ENCODE measurements around the gene CD86. TPM values are rescaled to one million over a fixed set of nuclear protein-coding genes. Genes with fewer than 3 reads are reported as not detected.
"Not testable (repeated sequence)": the region's sequence is repeated elsewhere in the genome, so short reads cannot be mapped to it uniquely, and the experiment has no call there.

CD86 gene, protein sequence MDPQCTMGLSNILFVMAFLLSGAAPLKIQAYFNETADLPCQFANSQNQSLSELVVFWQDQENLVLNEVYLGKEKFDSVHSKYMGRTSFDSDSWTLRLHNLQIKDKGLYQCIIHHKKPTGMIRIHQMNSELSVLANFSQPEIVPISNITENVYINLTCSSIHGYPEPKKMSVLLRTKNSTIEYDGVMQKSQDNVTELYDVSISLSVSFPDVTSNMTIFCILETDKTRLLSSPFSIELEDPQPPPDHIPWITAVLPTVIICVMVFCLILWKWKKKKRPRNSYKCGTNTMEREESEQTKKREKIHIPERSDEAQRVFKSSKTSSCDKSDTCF
- total RNA-seq: not detected in 2 replicates

- no peak for DNase-seq (ENCODE audit: extremely low read depth, low read depth, low spot score)
These were observed at the start of gene CD86 for GRCh38 chr3:122055215-122055614. Gene CD86, plus strand, starts transcription at chr3:122055362. Its CDS starts 128 bp downstream, at chr3:122055490.

DNA sequence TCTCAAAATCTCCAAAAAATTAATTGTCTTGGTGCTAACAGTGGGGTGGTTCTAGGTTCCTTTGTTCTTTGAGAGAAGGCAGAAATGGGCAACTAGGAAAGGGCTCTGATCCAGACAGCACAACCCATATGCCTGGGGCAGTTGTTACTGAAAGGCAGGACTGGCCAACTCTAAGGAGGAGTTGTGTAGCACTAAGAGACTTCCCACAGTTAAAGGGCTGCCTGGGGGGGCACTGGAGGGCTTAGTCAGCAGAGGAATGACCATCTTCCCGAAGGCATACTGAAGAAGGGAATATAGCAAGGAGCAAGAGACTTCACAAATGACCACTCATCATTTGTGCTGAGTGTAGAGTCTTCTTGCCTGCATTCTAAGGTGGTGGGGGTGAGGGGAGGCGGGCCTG is 48.9 kb upstream of the CD86 start:
- DNase-seq (ENCODE audit: extremely low read depth, low read depth, low spot score): no peak

DNA sequence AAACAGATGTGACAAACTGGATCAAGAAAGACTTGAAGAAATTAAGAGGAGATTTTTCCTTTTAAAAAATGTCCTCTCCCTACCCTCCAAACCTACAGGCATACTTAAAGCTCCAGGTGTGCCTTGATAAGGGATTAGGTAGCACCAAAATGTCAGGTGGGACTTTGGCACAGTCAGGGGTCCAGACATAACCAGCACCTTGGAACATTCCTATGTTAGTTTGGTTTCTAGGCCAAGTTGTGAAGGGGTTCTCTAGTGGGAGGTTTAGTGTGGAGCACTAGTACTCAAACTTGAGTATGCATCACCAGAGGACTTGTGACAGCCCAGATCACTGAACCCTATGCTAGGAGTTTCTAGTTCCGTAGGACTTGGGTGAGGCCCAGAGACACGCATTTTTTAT is 47.0 kb upstream of the CD86 start:
- no peak for DNase-seq (ENCODE audit: extremely low read depth, low read depth, low spot score)

GRCh38 chr3:122010506-122010905 is 44.7 kb upstream of the CD86 start:
- DNase-seq (ENCODE audit: extremely low read depth, low read depth, low spot score): no peak

- DNase-seq (ENCODE audit: extremely low read depth, low read depth, low spot score): no peak
These were observed 43.8 kb upstream of the CD86 start for GRCh38 chr3:122011396-122011795.

DNA sequence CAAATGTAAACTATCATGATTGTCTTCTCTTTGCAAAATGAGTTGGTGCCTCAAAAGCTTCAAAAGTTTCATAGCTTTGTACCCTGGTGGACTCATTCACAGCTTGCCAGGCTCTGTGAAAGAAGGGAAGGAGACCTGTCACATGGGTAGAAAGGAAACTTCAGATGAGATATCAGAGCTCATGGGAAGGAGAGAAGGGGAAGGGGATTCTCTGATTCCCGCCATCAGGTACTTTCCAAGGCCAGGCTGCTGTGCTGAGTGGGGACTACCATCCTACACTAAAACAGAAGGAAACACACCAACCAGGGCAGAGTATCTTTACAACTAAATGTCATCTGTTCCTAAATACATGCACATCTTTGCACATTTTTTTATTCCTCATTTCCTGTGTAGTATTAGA is 42.3 kb upstream of the CD86 start:
- no peak for DNase-seq (ENCODE audit: extremely low read depth, low read depth, low spot score)

DNA sequence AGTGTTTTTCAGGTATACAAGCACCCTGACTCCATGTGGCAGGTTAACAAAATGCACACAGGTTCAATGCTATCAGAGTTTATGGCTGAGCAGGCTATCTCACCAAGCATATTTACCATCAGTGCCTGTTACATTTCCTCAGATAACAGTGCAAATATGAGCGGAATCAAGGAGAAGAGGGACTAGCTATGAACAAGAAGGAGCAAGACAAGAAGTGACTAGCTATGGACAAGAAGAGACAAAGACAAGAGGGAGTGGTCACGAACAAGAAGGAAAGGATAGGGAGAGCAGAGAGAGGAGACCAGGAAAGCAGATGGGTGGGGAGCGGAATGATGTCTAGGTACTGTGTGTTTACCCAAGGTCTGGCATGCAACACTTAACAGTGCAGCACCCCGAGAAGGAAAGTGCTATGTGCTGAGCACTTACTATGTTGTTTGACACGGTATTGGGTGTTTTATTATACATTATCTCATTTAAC is 41.7 kb upstream of the CD86 start:
- no peak for DNase-seq (ENCODE audit: extremely low read depth, low read depth, low spot score)

DNA sequence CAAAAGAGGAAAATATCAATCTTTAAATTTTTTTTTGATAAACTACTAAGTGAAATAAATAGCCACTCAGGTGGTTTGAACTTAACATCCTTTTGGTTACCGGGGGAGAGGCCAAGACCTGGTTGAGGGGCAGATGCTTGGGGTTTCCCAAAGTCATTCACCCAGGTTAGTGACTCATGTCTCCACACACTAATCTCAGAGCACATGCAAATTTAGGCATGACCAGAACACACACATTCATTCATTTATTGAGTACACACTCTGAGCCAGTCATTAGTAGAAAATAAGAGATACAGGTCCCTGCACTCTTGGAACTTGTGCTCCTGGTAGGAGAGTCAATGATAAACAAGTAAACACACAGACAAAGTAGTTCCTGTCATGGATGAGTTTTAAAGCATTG is 40.4 kb upstream of the CD86 start:
- DNase-seq (ENCODE audit: extremely low read depth, low read depth, low spot score): no peak

DNA sequence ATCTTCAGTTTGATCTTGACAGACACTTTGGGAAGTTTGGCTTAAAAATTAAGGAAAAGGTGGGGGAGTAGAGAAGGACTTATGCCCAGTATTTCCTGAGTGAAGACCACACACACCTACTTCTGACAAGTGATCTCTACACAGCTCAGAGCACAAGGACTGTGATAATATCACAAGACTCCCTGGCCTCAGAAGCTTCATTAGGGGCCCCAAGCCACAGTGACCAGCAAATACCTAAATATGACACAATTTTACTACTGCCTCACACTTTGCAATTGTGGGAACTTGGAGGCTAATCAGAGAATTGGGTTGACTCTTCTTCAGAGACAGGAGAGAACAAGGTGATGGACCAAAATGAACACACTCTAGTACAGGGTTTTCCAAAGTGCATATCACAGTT is 35.7 kb upstream of the CD86 start:
- DNase-seq (ENCODE audit: extremely low read depth, low read depth, low spot score): no peak

DNA sequence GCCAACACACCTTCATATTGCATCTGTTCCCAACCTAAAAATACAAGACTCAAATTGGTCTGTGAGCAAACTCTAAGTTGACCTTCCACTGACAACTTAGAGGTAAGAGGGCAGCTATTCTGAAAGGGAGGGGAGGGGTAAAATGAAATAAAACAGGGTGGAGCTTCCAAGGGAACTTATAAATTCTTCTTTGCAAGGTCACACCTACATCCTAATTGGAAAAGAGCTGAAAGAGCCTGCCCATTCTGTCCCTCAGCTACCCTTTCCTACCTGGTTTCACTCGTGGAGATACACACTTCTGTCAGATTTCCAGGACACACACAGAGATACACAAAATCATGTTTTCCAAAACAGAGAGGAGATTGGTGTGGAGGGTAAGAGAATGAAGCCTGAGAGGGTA is 34.1 kb upstream of the CD86 start:
- DNase-seq (ENCODE audit: extremely low read depth, low read depth, low spot score): no peak

GRCh38 chr3:122021811-122022401 is 33.3 kb upstream of the CD86 start, which contains the start of gene ILDR1:
Gene ILDR1, minus strand, starts transcription at chr3:122022247. Its CDS starts 170 bp downstream, at chr3:122022077.
- no peak for DNase-seq (ENCODE audit: extremely low read depth, low read depth, low spot score)

DNA sequence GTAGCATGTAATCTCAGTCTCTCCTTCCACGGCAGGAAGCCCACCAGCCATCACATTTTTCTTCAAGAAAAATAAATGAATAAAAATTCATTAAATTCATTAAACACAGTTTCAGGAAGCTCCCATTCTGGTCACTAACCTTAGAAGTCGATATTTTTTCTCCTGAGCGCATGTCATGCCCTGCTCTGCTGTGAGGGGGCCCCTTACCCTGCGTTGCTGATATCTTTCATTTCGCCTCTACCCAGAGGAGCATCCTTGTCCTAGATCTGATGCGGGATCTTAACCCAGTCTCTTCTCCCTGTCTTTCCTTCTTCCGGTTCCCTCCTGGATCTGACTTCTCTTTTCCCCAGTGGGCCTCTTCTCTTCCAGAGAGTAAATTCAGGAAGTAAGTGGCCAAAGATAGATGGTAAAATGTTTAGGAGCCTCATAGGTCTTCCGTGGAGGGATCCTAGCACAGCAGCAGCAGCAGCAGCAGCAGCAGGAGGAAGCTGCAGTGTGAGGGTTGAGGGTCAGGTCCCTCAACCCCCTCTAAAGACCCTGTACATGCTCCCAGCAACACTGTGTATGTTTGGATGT is 31.7 kb upstream of the CD86 start:
- no peak for DNase-seq (ENCODE audit: extremely low read depth, low read depth, low spot score)

DNA sequence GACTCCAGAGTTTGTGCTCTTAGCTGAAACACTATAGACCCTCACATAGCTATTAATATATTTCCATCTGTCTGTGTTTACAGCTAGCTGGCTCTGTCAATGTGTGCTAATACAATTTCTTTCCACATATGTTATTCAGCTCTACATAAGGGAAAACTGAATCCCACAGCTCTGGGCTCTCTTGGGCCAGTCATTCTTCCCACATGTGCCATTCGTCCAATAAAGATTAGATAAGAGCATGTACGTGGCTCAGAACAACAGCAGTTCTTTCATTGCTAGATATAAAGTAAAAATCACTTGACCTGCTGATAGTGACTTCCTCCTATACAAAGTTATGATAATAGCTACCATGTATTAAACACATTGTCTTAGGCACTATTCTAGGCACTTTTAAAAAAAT is 30.4 kb upstream of the CD86 start:
- no peak for DNase-seq (ENCODE audit: extremely low read depth, low read depth, low spot score)

DNA sequence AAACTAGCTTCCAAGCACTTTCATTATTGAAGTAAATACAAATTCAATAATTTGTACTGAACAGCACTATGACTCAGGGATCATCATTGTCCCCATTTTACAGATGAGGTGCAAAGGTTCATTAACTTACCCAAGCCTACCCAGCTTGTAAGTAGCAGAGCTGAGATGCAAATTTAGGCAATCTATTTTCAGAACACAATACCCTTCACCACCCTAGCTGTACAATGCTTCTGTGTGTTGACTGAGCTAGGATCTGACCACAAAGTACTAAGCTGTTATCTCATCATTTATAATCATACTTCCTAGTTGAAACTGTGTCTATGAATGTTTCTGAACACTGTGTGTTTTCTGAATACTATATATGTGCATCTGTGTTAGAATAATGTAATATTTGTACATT is 29.9 kb upstream of the CD86 start:
- DNase-seq (ENCODE audit: extremely low read depth, low read depth, low spot score): no peak

DNA sequence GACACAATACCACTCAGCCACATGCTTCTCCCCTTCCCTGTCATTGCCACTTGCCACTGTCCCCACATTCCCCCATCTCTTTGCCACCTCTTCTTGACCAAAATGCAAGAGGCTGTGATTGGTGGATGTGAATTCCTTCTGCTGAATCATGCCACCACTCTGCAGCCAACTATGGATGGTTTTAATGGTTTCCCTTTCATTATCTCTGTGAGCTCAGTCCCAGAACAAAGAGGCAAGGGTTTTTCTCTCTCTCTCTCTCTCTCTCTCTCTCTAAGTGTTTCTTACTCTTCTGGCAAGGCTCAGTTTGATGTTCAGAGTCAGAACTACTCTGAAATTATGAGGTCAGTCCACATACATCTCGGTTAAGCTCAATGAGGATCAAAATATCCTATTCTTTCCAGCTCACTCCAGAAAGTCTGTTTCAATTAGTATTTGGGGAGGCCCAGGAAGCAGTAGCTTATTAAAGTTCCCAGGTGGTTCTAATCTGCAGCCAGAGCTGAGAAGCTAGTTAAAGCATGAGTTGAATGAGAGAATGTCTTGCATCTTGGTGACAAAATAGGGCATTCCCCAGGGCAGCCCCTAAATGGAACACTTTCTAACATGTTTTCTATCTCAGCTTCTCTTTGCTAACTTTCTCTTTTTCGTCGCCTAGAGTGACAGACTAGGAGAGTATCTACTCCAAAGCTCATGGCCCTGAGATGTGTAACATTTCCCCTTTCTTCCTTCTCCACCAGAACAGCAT is 24.6 kb upstream of the CD86 start:
- DNase-seq (ENCODE audit: extremely low read depth, low read depth, low spot score): no peak

DNA sequence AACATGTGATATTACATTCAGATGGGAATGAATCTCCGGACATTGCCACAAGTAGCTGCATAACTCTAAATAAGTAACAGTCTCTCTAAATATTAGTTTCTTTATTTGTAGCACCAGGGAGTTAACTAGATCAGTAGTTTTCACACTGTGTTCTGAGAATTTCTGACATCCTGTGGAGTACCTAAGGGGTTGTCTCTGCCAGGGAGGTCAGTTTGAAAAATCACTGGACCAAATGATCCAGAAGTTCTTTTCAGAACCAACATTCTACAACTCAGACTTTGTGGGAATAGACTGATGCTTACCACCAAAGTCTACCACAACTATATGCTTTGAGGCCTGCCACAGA is 24.1 kb upstream of the CD86 start:
- DNase-seq (ENCODE audit: extremely low read depth, low read depth, low spot score): no peak

GRCh38 chr3:122032531-122032930 is 22.6 kb upstream of the CD86 start:
- no peak for DNase-seq (ENCODE audit: extremely low read depth, low read depth, low spot score)

GRCh38 chr3:122033023-122033422 is 22.1 kb upstream of the CD86 start:
- no peak for DNase-seq (ENCODE audit: extremely low read depth, low read depth, low spot score)

- DNase-seq (ENCODE audit: extremely low read depth, low read depth, low spot score): not testable (repeated sequence)
These were observed 7.9 kb upstream of the CD86 start for GRCh38 chr3:122047296-122047695.

DNA sequence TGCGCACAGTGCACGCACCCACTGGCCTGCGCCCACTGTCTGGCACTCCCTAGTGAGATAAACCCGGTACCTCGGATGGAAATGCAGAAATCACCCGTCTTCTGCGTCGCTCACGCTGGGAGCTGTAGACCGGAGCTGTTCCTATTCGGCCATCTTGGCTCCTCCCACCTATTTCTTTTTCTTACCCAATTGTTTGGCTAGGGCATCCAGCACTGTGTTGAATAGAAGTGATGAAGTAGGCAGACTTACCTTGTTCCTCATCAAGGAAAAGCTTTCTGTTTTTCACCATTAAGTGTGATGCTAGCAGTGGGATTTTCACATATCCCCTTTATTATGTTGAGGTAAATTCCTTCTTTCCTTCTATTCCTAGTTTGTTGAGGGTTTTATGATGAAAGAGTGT is 7.4 kb upstream of the CD86 start:
- DNase-seq (ENCODE audit: extremely low read depth, low read depth, low spot score): not testable (repeated sequence)

GRCh38 chr3:122052968-122053367 is 2.2 kb upstream of the CD86 start:
- no peak for DNase-seq (ENCODE audit: extremely low read depth, low read depth, low spot score)
